Endothelial cell (in vitro differentiated cells): ENCODE results near the gene ADAMTS8. TPM values are rescaled to one million over a fixed set of nuclear protein-coding genes. Genes with fewer than 3 reads are reported as not detected.

Experiments used
- DNase-seq: peaks from one replicate; pipeline ENCODE4 v3.0.0; 2021; ENCODE audit warnings: low spot score
- H3K27ac Mint-ChIP-seq: one replicate; pipeline ENCODE4 v1.8.0; 2021; ENCODE audit warnings: mixed read lengths, inconsistent platforms; ENCODE audit not compliant: unreplicated experiment
- H3K27me3 Mint-ChIP-seq: one replicate; pipeline ENCODE4 v1.8.0; 2021; ENCODE audit warnings: mild to moderate bottlenecking, moderate library complexity, mixed read lengths, inconsistent platforms; ENCODE audit not compliant: unreplicated experiment
- H3K36me3 Mint-ChIP-seq: one replicate; pipeline ENCODE4 v1.8.0; 2021; ENCODE audit warnings: mild to moderate bottlenecking, low read depth, mixed read lengths, inconsistent platforms; ENCODE audit not compliant: unreplicated experiment
- H3K4me1 Mint-ChIP-seq: one replicate; pipeline ENCODE4 v1.8.0; 2021; ENCODE audit warnings: mild to moderate bottlenecking, mixed read lengths, inconsistent platforms; ENCODE audit not compliant: unreplicated experiment
- H3K4me3 Mint-ChIP-seq: one replicate; pipeline ENCODE4 v1.8.0; 2021; ENCODE audit warnings: mild to moderate bottlenecking, mixed read lengths, inconsistent platforms; ENCODE audit not compliant: unreplicated experiment
- H3K9me3 Mint-ChIP-seq: one replicate; pipeline ENCODE4 v1.8.0; 2021; ENCODE audit warnings: mixed read lengths, inconsistent platforms; ENCODE audit not compliant: unreplicated experiment
- CTCF ChIP-seq: fragments of 200-600 bp; sonication (generic); IDR thresholded peaks from one replicate; pipeline ENCODE4 v1.5.0; 2021; ENCODE audit warnings: antibody characterized with exemption; ENCODE audit not compliant: unreplicated experiment
- total RNA-seq: library from RNA; stranded (reverse); fragmentation: NEBNext Ultra II Directional; extraction: Animal tissue kit (Norgen Biotek cat#: 25700); gene quantifications from one replicate; pipeline ENCODE4 v1.2.1, GENCODE V29; 2021; ENCODE audit not compliant: unreplicated experiment

The ADAMTS8 gene
- total RNA-seq, 1 donor from 2014 or later: 0.31 TPM

GRCh38 chr11:130383344-130384211 lies 44.8 kb downstream of the ADAMTS8 start:
- no peak for TF ChIP-seq CTCF
- H3K9me3 Mint-ChIP-seq: no peaks in the 10 kb centered on the region
- H3K27ac Mint-ChIP-seq: no peak overlapping the region
- peaks cover 5% of the 10 kb centered on the region for H3K4me1 Mint-ChIP-seq
- peaks cover 4% of the 10 kb centered on the region for H3K27me3 Mint-ChIP-seq
- H3K36me3 Mint-ChIP-seq: no peaks in the 10 kb centered on the region
- DNase-seq: no peak
- H3K4me3 Mint-ChIP-seq: no peak overlapping the region

GRCh38 chr11:130381317-130381716 lies 47.1 kb downstream of the ADAMTS8 start:
- H3K27ac Mint-ChIP-seq: no peak overlapping the region
- peaks cover 4% of the 10 kb centered on the region for H3K27me3 Mint-ChIP-seq
- H3K4me1 Mint-ChIP-seq: no peaks in the 10 kb centered on the region
- no peak overlapping the region for H3K4me3 Mint-ChIP-seq
- no peaks in the 10 kb centered on the region for H3K36me3 Mint-ChIP-seq
- no peak for TF ChIP-seq CTCF
- no peak for DNase-seq
- no peaks in the 10 kb centered on the region for H3K9me3 Mint-ChIP-seq

- no peaks in the 10 kb centered on the region for H3K9me3 Mint-ChIP-seq
- no peak overlapping the region for H3K27ac Mint-ChIP-seq
- no peak for TF ChIP-seq CTCF
- H3K4me1 Mint-ChIP-seq: no peaks in the 10 kb centered on the region
- H3K27me3 Mint-ChIP-seq: peaks cover 4% of the 10 kb centered on the region
- no peak for DNase-seq
- H3K4me3 Mint-ChIP-seq: no peak overlapping the region
- no peaks in the 10 kb centered on the region for H3K36me3 Mint-ChIP-seq
Observed at GRCh38 chr11:130380778-130381177, 47.6 kb downstream of the ADAMTS8 start.

DNA sequence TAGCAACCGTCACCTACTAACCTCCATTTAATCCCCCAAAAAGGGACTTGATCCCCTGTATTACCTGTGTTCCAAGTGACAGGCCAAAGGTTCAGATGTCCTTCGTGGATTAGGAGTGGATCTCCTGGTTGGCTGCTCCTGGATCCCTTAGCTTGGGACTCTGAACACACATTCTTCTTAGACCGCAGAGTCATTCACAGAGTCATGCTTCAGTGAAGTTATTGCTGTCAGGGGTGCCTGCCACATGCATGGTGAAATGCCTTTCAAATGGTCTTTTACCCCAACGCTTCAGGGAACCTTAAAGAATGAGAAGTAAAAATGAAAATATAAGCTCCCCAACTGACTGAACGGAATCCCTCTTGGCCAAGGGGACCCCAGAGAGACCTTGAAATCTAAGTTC lies 49.1 kb downstream of the ADAMTS8 start:
- no peaks in the 10 kb centered on the region for H3K36me3 Mint-ChIP-seq
- H3K4me1 Mint-ChIP-seq: no peaks in the 10 kb centered on the region
- peaks cover 4% of the 10 kb centered on the region for H3K27me3 Mint-ChIP-seq
- H3K9me3 Mint-ChIP-seq: no peaks in the 10 kb centered on the region
- DNase-seq: no peak
- no peak for TF ChIP-seq CTCF
- H3K4me3 Mint-ChIP-seq: no peak overlapping the region
- H3K27ac Mint-ChIP-seq: no peak overlapping the region

DNA sequence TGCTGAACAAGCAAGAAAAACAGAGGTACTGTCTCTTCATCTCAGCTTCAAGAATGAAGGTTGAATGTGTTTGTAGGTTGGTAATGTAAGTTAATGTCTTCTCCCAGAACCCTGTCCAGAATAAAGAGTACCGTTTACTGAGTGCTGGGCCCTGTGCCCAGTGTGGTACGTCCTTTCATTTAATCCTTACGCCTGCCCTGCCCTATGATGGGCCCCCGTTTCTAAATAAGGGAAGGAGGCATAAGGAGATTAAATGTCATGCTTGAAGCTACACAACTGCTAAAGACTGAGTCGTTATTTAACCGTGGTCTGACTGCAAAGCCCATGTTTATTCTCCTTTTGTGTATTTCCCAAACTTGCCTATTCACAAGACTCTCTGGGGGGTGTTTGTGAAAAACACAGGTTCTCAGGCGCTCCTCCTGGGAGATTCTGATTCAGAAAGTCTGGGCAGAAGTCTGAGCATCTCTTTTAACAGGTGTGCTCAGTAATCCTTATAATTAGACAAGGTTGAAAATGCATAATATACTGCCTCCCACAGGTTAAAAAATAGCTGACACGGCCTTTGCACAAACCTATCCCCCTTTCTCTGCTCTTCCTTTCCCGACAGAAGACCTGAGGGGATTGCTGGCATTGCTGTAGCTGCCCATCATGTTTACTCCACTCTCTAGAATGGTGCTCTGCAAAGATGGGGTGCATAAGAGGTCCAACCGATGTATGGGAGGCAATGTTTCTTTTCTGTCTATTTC lies 57.4 kb downstream of the ADAMTS8 start:
- no peak for TF ChIP-seq CTCF
- H3K27ac Mint-ChIP-seq: no peak overlapping the region
- no peaks in the 10 kb centered on the region for H3K9me3 Mint-ChIP-seq
- H3K4me1 Mint-ChIP-seq: no peaks in the 10 kb centered on the region
- DNase-seq: no peak
- no peaks in the 10 kb centered on the region for H3K27me3 Mint-ChIP-seq
- no peak overlapping the region for H3K4me3 Mint-ChIP-seq
- H3K36me3 Mint-ChIP-seq: no peaks in the 10 kb centered on the region
